ENCODE data around the gene PI4KA. TPM values are rescaled to one million over a fixed set of nuclear protein-coding genes. Genes with fewer than 3 reads are reported as not detected.
"Not testable (repeated sequence)": the region's sequence is repeated elsewhere in the genome, so short reads cannot be mapped to it uniquely, and the experiment has no call there.

Gene PI4KA
- total RNA-seq, 3 donors from 2014 or later (not counting 1 experiment from before 2014, with no cell fraction given) = 208 to 233 (median 215) TPM

- not testable (repeated sequence) for H3K9me3 Mint-ChIP-seq; H3K36me3 Mint-ChIP-seq; H3K27me3 ChIP-seq (ENCODE audit: control insufficient read depth, insufficient read depth, low read length); H3K27ac Mint-ChIP-seq; H3K9me3 ChIP-seq (ENCODE audit: control insufficient read depth, insufficient read depth, low read length); H3K36me3 ChIP-seq (ENCODE audit: control insufficient read depth, insufficient read depth, low read length); ATAC-seq; H3K27me3 Mint-ChIP-seq (ENCODE audit: low read depth in 2 of 2); H3K4me1 Mint-ChIP-seq; H3K27ac ChIP-seq (ENCODE audit: low read length); H3K4me1 ChIP-seq (ENCODE audit: control insufficient read depth, insufficient read depth, low read length)
- 3% methylated on average over 57 of the region's 79 CpGs for WGBS (ENCODE audit: insufficient coverage)
- peak overlapping the region; percentile 27 for H3K4me3 ChIP-seq (ENCODE audit: low read length)
- H3K4me3 Mint-ChIP-seq = peak overlapping the region; percentile 81
- intact Hi-C loops (cut with micrococcal nuclease) = loop anchor here (5.0 kb wide), 1 partner anchor 137 kb away; no protein-coding TSS in a partner anchor
- DNase-seq = peak; percentile 25 to 43
These were observed 154.6 kb downstream of the PI4KA start for GRCh38 chr22:20703816-20704609.

DNA sequence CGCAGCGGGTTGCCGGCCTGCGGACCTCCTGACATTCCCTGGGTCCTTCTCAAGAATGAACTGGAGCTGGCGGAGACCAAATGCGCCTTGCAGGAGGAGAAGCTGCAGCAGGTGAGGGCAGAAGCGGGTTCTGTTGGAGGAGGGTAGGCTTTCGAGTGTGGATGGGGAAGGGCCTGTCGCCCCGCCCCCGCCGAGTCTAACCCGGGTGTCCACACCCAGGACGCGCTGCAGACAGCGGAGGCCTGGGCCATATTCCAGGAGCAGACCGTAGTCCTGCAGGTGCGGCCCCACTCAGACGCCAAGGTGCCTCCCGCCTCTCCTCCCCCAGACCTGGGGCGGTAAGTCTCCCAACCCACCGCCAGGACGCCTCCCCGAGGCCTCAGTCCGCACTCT, 155.2 kb downstream of the PI4KA start:
- Mint-ChIP-seq H3K4me3 (peak overlapping the region; percentile 96), H3K27ac (peak overlapping the region; percentile 96 to 98)
- H3K27me3 Mint-ChIP-seq (ENCODE audit: low read depth in 2 of 2); H3K36me3 ChIP-seq (ENCODE audit: control insufficient read depth, insufficient read depth, low read length); H3K4me1 Mint-ChIP-seq; H3K36me3 Mint-ChIP-seq; H3K4me1 ChIP-seq (ENCODE audit: control insufficient read depth, insufficient read depth, low read length); H3K9me3 ChIP-seq (ENCODE audit: control insufficient read depth, insufficient read depth, low read length); H3K9me3 Mint-ChIP-seq; H3K27ac ChIP-seq (ENCODE audit: low read length); H3K27me3 ChIP-seq (ENCODE audit: control insufficient read depth, insufficient read depth, low read length); DNase-seq: not testable (repeated sequence)
- WGBS (ENCODE audit: insufficient coverage) = 0% methylated on average over 6 of the region's 25 CpGs
- peak overlapping the region; percentile 27 for H3K4me3 ChIP-seq (ENCODE audit: low read length)
- intact Hi-C loops (cut with micrococcal nuclease) = loop anchor here (5.0 kb wide), 1 partner anchor 136 kb away; no protein-coding TSS in a partner anchor
- peak; percentile 17 to 45 (median 24) for ATAC-seq

- H3K9me3 ChIP-seq (ENCODE audit: control insufficient read depth, insufficient read depth, low read length); H3K4me1 Mint-ChIP-seq; H3K9me3 Mint-ChIP-seq; H3K36me3 ChIP-seq (ENCODE audit: control insufficient read depth, insufficient read depth, low read length); H3K4me1 ChIP-seq (ENCODE audit: control insufficient read depth, insufficient read depth, low read length); H3K27me3 ChIP-seq (ENCODE audit: control insufficient read depth, insufficient read depth, low read length); H3K27me3 Mint-ChIP-seq (ENCODE audit: low read depth in 2 of 2); H3K36me3 Mint-ChIP-seq: not testable (repeated sequence)
- Histone ChIP-seq H3K27ac (ENCODE audit: low read length) (peak overlapping the region; percentile 77), H3K4me3 (ENCODE audit: low read length) (peak overlapping the region; percentile 53)
- intact Hi-C loops (cut with micrococcal nuclease) = loop anchor here (5.0 kb wide), 1 partner anchor 135 kb away; no protein-coding TSS in a partner anchor
- DNase-seq (peak; percentile 94 to 97), ATAC-seq (peak; percentile 82 to 95 (median 83))
- H3K4me3 Mint-ChIP-seq = peak overlapping the region; percentile 96
- H3K27ac Mint-ChIP-seq = peak overlapping the region; percentile 96 to 98
- under 1% methylated on average over 51 of the region's 64 CpGs for WGBS (ENCODE audit: insufficient coverage)
These were observed 155.8 kb downstream of the PI4KA start for GRCh38 chr22:20702546-20703413.

GRCh38 chr22:20702175-20702545, 156.5 kb downstream of the PI4KA start:
- not testable (repeated sequence) for H3K27me3 Mint-ChIP-seq (ENCODE audit: low read depth in 2 of 2); H3K36me3 Mint-ChIP-seq; H3K4me1 Mint-ChIP-seq; H3K27me3 ChIP-seq (ENCODE audit: control insufficient read depth, insufficient read depth, low read length); H3K9me3 ChIP-seq (ENCODE audit: control insufficient read depth, insufficient read depth, low read length); H3K36me3 ChIP-seq (ENCODE audit: control insufficient read depth, insufficient read depth, low read length); H3K9me3 Mint-ChIP-seq
- peak overlapping the region; percentile 96 to 98 for H3K27ac Mint-ChIP-seq
- DNase-seq = peak in 1 of 2 donors; percentile 20
- intact Hi-C loops (cut with micrococcal nuclease) = loop anchor here (5.0 kb wide), 1 partner anchor 135 kb away; no protein-coding TSS in a partner anchor
- 0% methylated on average over 12 of the region's 35 CpGs for WGBS (ENCODE audit: insufficient coverage)
- Histone ChIP-seq H3K27ac (ENCODE audit: low read length) (peak overlapping the region; percentile 19), H3K4me1 (ENCODE audit: control insufficient read depth, insufficient read depth, low read length) (peaks cover 14% of the 10 kb centered on the region), H3K4me3 (ENCODE audit: low read length) (peak overlapping the region; percentile 53)
- peak in 1 of 3 donors; percentile 0 for ATAC-seq
- peak overlapping the region; percentile 96 for H3K4me3 Mint-ChIP-seq

- H3K4me1 Mint-ChIP-seq; H3K36me3 ChIP-seq (ENCODE audit: control insufficient read depth, insufficient read depth, low read length); H3K9me3 Mint-ChIP-seq; ATAC-seq; H3K9me3 ChIP-seq (ENCODE audit: control insufficient read depth, insufficient read depth, low read length); H3K27me3 ChIP-seq (ENCODE audit: control insufficient read depth, insufficient read depth, low read length); H3K27ac ChIP-seq (ENCODE audit: low read length); H3K27me3 Mint-ChIP-seq (ENCODE audit: low read depth in 2 of 2); H3K36me3 Mint-ChIP-seq: not testable (repeated sequence)
- intact Hi-C loops (cut with micrococcal nuclease) = loop anchor here (5.0 kb wide), 1 partner anchor 134 kb away; no protein-coding TSS in a partner anchor
- WGBS (ENCODE audit: insufficient coverage) = 13% methylated on average over 11 of the region's 21 CpGs
- Histone ChIP-seq H3K4me1 (ENCODE audit: control insufficient read depth, insufficient read depth, low read length) (peaks cover 14% of the 10 kb centered on the region), H3K4me3 (ENCODE audit: low read length) (peak overlapping the region; percentile 53)
- H3K4me3 Mint-ChIP-seq = peak overlapping the region; percentile 96
- peak overlapping the region; percentile 96 to 98 for H3K27ac Mint-ChIP-seq
- DNase-seq = peak in 1 of 2 donors; percentile 28
These were observed 156.9 kb downstream of the PI4KA start for GRCh38 chr22:20701680-20702136.

DNA sequence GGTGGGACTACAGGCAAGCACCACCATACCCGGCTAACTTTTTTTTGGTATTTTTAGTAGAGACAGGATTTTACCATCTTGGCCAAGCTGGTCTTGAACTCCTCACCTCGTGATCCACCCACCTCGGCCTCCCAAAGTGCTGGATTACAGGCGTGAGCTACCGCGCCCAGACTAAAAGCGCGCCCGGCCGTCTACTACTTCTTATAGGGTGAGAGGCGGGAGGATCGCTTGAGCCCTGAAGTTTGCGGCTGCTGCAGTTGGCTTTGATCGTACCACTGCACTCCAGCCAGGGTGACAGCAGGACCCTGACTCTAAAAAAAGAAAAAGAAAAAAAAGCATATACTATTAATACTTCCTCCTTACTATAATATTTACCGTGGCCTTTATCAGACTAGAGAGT, 158.3 kb downstream of the PI4KA start:
- not testable (repeated sequence) for H3K4me3 Mint-ChIP-seq; H3K9me3 Mint-ChIP-seq; H3K27ac ChIP-seq (ENCODE audit: low read length); H3K27ac Mint-ChIP-seq; H3K9me3 ChIP-seq (ENCODE audit: control insufficient read depth, insufficient read depth, low read length); H3K36me3 ChIP-seq (ENCODE audit: control insufficient read depth, insufficient read depth, low read length); H3K27me3 Mint-ChIP-seq (ENCODE audit: low read depth in 2 of 2); H3K36me3 Mint-ChIP-seq; H3K4me3 ChIP-seq (ENCODE audit: low read length); DNase-seq; H3K4me1 Mint-ChIP-seq; ATAC-seq; H3K27me3 ChIP-seq (ENCODE audit: control insufficient read depth, insufficient read depth, low read length)
- WGBS (ENCODE audit: insufficient coverage) = 98% methylated on average over 14 of the region's 15 CpGs
- intact Hi-C loops (cut with micrococcal nuclease) = loop anchor here (5.0 kb wide), 1 partner anchor 133 kb away; no protein-coding TSS in a partner anchor
- peaks cover 14% of the 10 kb centered on the region for H3K4me1 ChIP-seq (ENCODE audit: control insufficient read depth, insufficient read depth, low read length)

- H3K4me3 ChIP-seq (ENCODE audit: low read length); H3K9me3 ChIP-seq (ENCODE audit: control insufficient read depth, insufficient read depth, low read length); H3K27ac Mint-ChIP-seq; H3K27me3 Mint-ChIP-seq (ENCODE audit: low read depth in 2 of 2); ATAC-seq; DNase-seq; H3K36me3 Mint-ChIP-seq; H3K36me3 ChIP-seq (ENCODE audit: control insufficient read depth, insufficient read depth, low read length); H3K27me3 ChIP-seq (ENCODE audit: control insufficient read depth, insufficient read depth, low read length); H3K9me3 Mint-ChIP-seq; H3K27ac ChIP-seq (ENCODE audit: low read length); H3K4me1 Mint-ChIP-seq: not testable (repeated sequence)
- WGBS (ENCODE audit: insufficient coverage) = 98% methylated on average over 9 of the region's 9 CpGs
- H3K4me3 Mint-ChIP-seq = peak overlapping the region; percentile 50
- intact Hi-C loops (cut with micrococcal nuclease) = loop anchor here (5.0 kb wide), 1 partner anchor 133 kb away; no protein-coding TSS in a partner anchor
- H3K4me1 ChIP-seq (ENCODE audit: control insufficient read depth, insufficient read depth, low read length) = peaks cover 14% of the 10 kb centered on the region
These were observed 158.8 kb downstream of the PI4KA start for GRCh38 chr22:20699856-20700255.

All from natural killer cell (primary cell).